MM.1S (cell line): ENCODE data around the gene ZMIZ1.

Experiments
- DNase-seq: peaks from one replicate; pipeline ENCODE4 v3.0.0-alpha.2; 2015
- H2AFZ ChIP-seq: fragments of 300-600 bp; sonication (generic); 2 replicates; pipeline ENCODE4 v1.6.0; 2016; ENCODE audit warnings: antibody characterized with exemption, low read length
- H3F3A ChIP-seq: fragments of 300-600 bp; sonication (generic); 2 replicates; pipeline ENCODE4 v1.6.1; 2016; ENCODE audit warnings: mild to moderate bottlenecking, antibody characterized with exemption, low read length, moderate library complexity, mixed read lengths; ENCODE audit not compliant: insufficient read depth
- H3K27ac ChIP-seq: fragments of 300-600 bp; sonication (generic); 2 replicates; pipeline ENCODE4 v1.5.1; 2016; ENCODE audit warnings: mild to moderate bottlenecking, low read length
- H3K27me3 ChIP-seq: fragments of 300-600 bp; sonication (generic); replicated peaks from 2 replicates; pipeline ENCODE4 v1.6.0; 2016; ENCODE audit warnings: low read length; ENCODE audit not compliant: insufficient read depth
- H3K36me3 ChIP-seq: fragments of 300-600 bp; sonication (generic); replicated peaks from 2 replicates; pipeline ENCODE4 v1.6.1; 2016; ENCODE audit warnings: mild to moderate bottlenecking, low read length, mixed read lengths; ENCODE audit not compliant: insufficient read depth
- H3K4me1 ChIP-seq: fragments of 300-600 bp; sonication (generic); 2 replicates; pipeline ENCODE4 v1.6.1; 2016; ENCODE audit warnings: low read length, mixed read lengths
- H3K4me2 ChIP-seq: fragments of 300-600 bp; sonication (generic); 2 replicates; pipeline ENCODE4 v1.6.0; 2016; ENCODE audit warnings: low read depth, low read length
- H3K4me3 ChIP-seq: fragments of 300-600 bp; sonication (generic); 2 replicates; pipeline ENCODE4 v1.5.1; 2016; ENCODE audit warnings: low read length, mixed read lengths
- H3K79me2 ChIP-seq: fragments of 300-600 bp; sonication (generic); 2 replicates; pipeline ENCODE4 v1.6.1; 2016; ENCODE audit warnings: mixed run types, low read length, mixed read lengths
- H3K9ac ChIP-seq: fragments of 300-600 bp; sonication (generic); 2 replicates; pipeline ENCODE4 v1.6.1; 2016; ENCODE audit warnings: low read length, mixed read lengths
- H3K9me2 ChIP-seq: fragments of 300-600 bp; sonication (generic); replicated peaks from 2 replicates; pipeline ENCODE4 v1.6.1; 2016; ENCODE audit warnings: mild to moderate bottlenecking, low read length, mixed read lengths; ENCODE audit not compliant: insufficient read depth
- H3K9me3 ChIP-seq: fragments of 300-600 bp; sonication (generic); replicated peaks from 2 replicates; pipeline ENCODE4 v1.6.1; 2016; ENCODE audit warnings: mild to moderate bottlenecking, low read length, mixed read lengths; ENCODE audit not compliant: insufficient read depth
- H4K20me1 ChIP-seq: fragments of 300-600 bp; sonication (generic); 2 replicates; pipeline ENCODE4 v1.6.1; 2016; ENCODE audit warnings: mild to moderate bottlenecking, low read length, moderate library complexity, mixed read lengths; ENCODE audit not compliant: insufficient read depth
- CTCF ChIP-seq: fragments of 300-600 bp; sonication (generic); IDR thresholded peaks from 2 replicates; pipeline ENCODE4 v1.5.1; 2016; ENCODE audit warnings: antibody characterized with exemption, low read length, mixed read lengths
- EZH2 ChIP-seq: fragments of 300-600 bp; sonication (generic); optimal IDR thresholded peaks from 2 replicates; pipeline ENCODE3; 2017; ENCODE audit warnings: low read depth, mild to moderate bottlenecking, antibody characterized with exemption, low read length, mixed read lengths
- EZH2phosphoT487 ChIP-seq: fragments of 300-600 bp; sonication (generic); IDR thresholded peaks from 2 replicates; pipeline ENCODE4 v1.6.1; 2018; ENCODE audit warnings: antibody characterized with exemption, low read length

ZMIZ1 gene

GRCh38 chr10:79353726-79354125 is 285.0 kb downstream of the ZMIZ1 start:
- H3K9ac ChIP-seq, result no peak overlapping the region
- H3K4me1 ChIP-seq, result peaks cover 16% of the 10 kb centered on the region
- peaks cover 34% of the 10 kb centered on the region for H4K20me1 ChIP-seq
- no peak for DNase-seq
- H3K27ac ChIP-seq, result no peak overlapping the region
- H2AFZ ChIP-seq, result no peak overlapping the region
- H3K9me2 ChIP-seq, result no peaks in the 10 kb centered on the region
- no peak overlapping the region for H3K4me3 ChIP-seq
- no peaks in the 10 kb centered on the region for H3K9me3 ChIP-seq
- H3K79me2 ChIP-seq, result peaks cover 65% of the 10 kb centered on the region
- TF ChIP-seq EZH2phosphoT487 (no peak), CTCF (no peak), EZH2 (no peak)
- H3F3A ChIP-seq, result peaks cover 9% of the 10 kb centered on the region
- H3K4me2 ChIP-seq, result no peak overlapping the region
- peaks cover 48% of the 10 kb centered on the region for H3K36me3 ChIP-seq
- H3K27me3 ChIP-seq, result no peaks in the 10 kb centered on the region

- Histone ChIP-seq H3K27me3 (no peaks in the 10 kb centered on the region), H3K36me3 (peaks cover 46% of the 10 kb centered on the region), H3K4me1 (peaks cover 11% of the 10 kb centered on the region), H3K4me2 (no peak overlapping the region), H3K9me2 (no peaks in the 10 kb centered on the region), H4K20me1 (peaks cover 30% of the 10 kb centered on the region), H3K4me3 (no peak overlapping the region), H2AFZ (no peak overlapping the region), H3K9ac (no peak overlapping the region), H3K9me3 (no peaks in the 10 kb centered on the region), H3F3A (peaks cover 9% of the 10 kb centered on the region), H3K79me2 (peaks cover 60% of the 10 kb centered on the region), H3K27ac (no peak overlapping the region)
- no peak for DNase-seq
- no peak for TF ChIP-seq EZH2
- no peak for TF ChIP-seq EZH2phosphoT487
- no peak for TF ChIP-seq CTCF
Observed at GRCh38 chr10:79354141-79354540, 285.4 kb downstream of the ZMIZ1 start.

GRCh38 chr10:79354615-79355014 is 285.8 kb downstream of the ZMIZ1 start:
- Histone ChIP-seq H4K20me1 (peaks cover 26% of the 10 kb centered on the region), H3K4me2 (no peak overlapping the region), H3K36me3 (peaks cover 42% of the 10 kb centered on the region)

More at GRCh38 chr10:79354615-79355014, 285.8 kb downstream of the ZMIZ1 start:
- Histone ChIP-seq H2AFZ (no peak overlapping the region), H3F3A (peaks cover 9% of the 10 kb centered on the region), H3K9me2 (no peaks in the 10 kb centered on the region), H3K27ac (no peak overlapping the region), H3K9ac (no peak overlapping the region), H3K4me1 (peaks cover 7% of the 10 kb centered on the region), H3K79me2 (peaks cover 56% of the 10 kb centered on the region), H3K27me3 (no peaks in the 10 kb centered on the region), H3K4me3 (no peak overlapping the region), H3K9me3 (no peaks in the 10 kb centered on the region)
- no peak for DNase-seq
- TF ChIP-seq CTCF (no peak), EZH2 (no peak), EZH2phosphoT487 (no peak)
